GM19351 (cell line): Measurements from ENCODE around the gene IL17RE.

Experiments used
- ATAC-seq: cut with Tn5 transposase; IDR thresholded peaks from one replicate; pipeline ENCODE4 v1.9.1; 2021; ENCODE audit warnings: mild to moderate bottlenecking, moderate library complexity; ENCODE audit not compliant: unreplicated experiment

Gene IL17RE

GRCh38 chr3:9901967-9902366 is 681 bp upstream of the IL17RE start:
- ATAC-seq, result no peak

- no peak for ATAC-seq
Observed at GRCh38 chr3:9903238-9903624, 583 bp downstream of the IL17RE start.

- no peak for ATAC-seq
Observed at GRCh38 chr3:9903904-9904303, 1.3 kb downstream of the IL17RE start.

GRCh38 chr3:9906480-9906879 is 3.8 kb downstream of the IL17RE start:
- no peak for ATAC-seq

- no peak for ATAC-seq
Observed at GRCh38 chr3:9908286-9908685, 5.6 kb downstream of the IL17RE start.

- ATAC-seq, result no peak
Observed at GRCh38 chr3:9909221-9910013, 6.8 kb downstream of the IL17RE start.

GRCh38 chr3:9911863-9912262 is 9.2 kb downstream of the IL17RE start:
- ATAC-seq, result no peak

- ATAC-seq, result no peak
Observed at GRCh38 chr3:9912294-9912935, 9.8 kb downstream of the IL17RE start.

GRCh38 chr3:9913601-9914000 is 11.0 kb downstream of the IL17RE start:
- ATAC-seq, result no peak

GRCh38 chr3:9914011-9914410 is 11.4 kb downstream of the IL17RE start:
- no peak for ATAC-seq

GRCh38 chr3:9914559-9915253 is 12.1 kb downstream of the IL17RE start:
- no peak for ATAC-seq

GRCh38 chr3:9915254-9916141 is 12.8 kb downstream of the IL17RE start:
- ATAC-seq, result peak; percentile 60

- ATAC-seq, result no peak
Observed at GRCh38 chr3:9916346-9916733, 13.7 kb downstream of the IL17RE start.

- ATAC-seq, result no peak
Observed at GRCh38 chr3:9916734-9917680, 14.4 kb downstream of the IL17RE start, which contains the start of gene IL17RC. TSS of gene IL17RC (plus strand) at chr3:9917098. CDS start at chr3:9917316, 218 bp downstream.

GRCh38 chr3:9917820-9918219 is 15.2 kb downstream of the IL17RE start:
- no peak for ATAC-seq

GRCh38 chr3:9918261-9919038 is 15.8 kb downstream of the IL17RE start:
- no peak for ATAC-seq

- no peak for ATAC-seq
Observed at GRCh38 chr3:9928158-9928557, 25.5 kb downstream of the IL17RE start.

GRCh38 chr3:9930804-9931418 is 28.3 kb downstream of the IL17RE start:
- ATAC-seq, result no peak

GRCh38 chr3:9932535-9932842 is 29.8 kb downstream of the IL17RE start:
- no peak for ATAC-seq
